HG02763 (cell line): Measurements from ENCODE around the gene ACTL6B.

Experiments used
- ATAC-seq: cut with Tn5 transposase; IDR thresholded peaks from one replicate; pipeline ENCODE4 v1.9.1; 2021; ENCODE audit warnings: mild to moderate bottlenecking, moderate library complexity; ENCODE audit not compliant: unreplicated experiment

Gene ACTL6B

GRCh38 chr7:100629117-100629716 is 27.0 kb downstream of the ACTL6B start:
- no peak for ATAC-seq

- no peak for ATAC-seq
These were observed 29.1 kb downstream of the ACTL6B start for GRCh38 chr7:100627238-100627549.

- ATAC-seq = no peak
These were observed 29.6 kb downstream of the ACTL6B start for GRCh38 chr7:100626530-100627237.

GRCh38 chr7:100626055-100626454 is 30.2 kb downstream of the ACTL6B start:
- no peak for ATAC-seq

GRCh38 chr7:100623951-100624824 is 32.1 kb downstream of the ACTL6B start:
- no peak for ATAC-seq

- ATAC-seq = no peak
These were observed 34.7 kb downstream of the ACTL6B start for GRCh38 chr7:100621554-100621953.

GRCh38 chr7:100620804-100621203 is 35.4 kb downstream of the ACTL6B start:
- ATAC-seq = no peak

GRCh38 chr7:100620239-100620638 is 36.0 kb downstream of the ACTL6B start:
- no peak for ATAC-seq

- no peak for ATAC-seq
These were observed 41.9 kb downstream of the ACTL6B start for GRCh38 chr7:100614308-100614861.

- ATAC-seq = no peak
These were observed 42.7 kb downstream of the ACTL6B start for GRCh38 chr7:100613412-100614175.

- no peak for ATAC-seq
These were observed 43.4 kb downstream of the ACTL6B start for GRCh38 chr7:100612730-100613390.

GRCh38 chr7:100611983-100612729 is 44.1 kb downstream of the ACTL6B start, which contains the start of gene MOSPD3:
Gene MOSPD3 (plus strand): TSS chr7:100612540. CDS start chr7:100612792, 252 bp downstream.
- ATAC-seq = peak; percentile 90

GRCh38 chr7:100609958-100610357 is 46.3 kb downstream of the ACTL6B start:
- no peak for ATAC-seq

- ATAC-seq = no peak
These were observed 49.1 kb downstream of the ACTL6B start for GRCh38 chr7:100607111-100607510.

GRCh38 chr7:100606313-100606712 is 49.9 kb downstream of the ACTL6B start:
- ATAC-seq = no peak

- no peak for ATAC-seq
These were observed 51.0 kb downstream of the ACTL6B start for GRCh38 chr7:100604976-100605911.

- ATAC-seq = peak; percentile 55
These were observed 51.9 kb downstream of the ACTL6B start for GRCh38 chr7:100604028-100604975.
